GM18507 (cell line): ENCODE results near the gene CTNNA2.

Experiments
- DNase-seq: peaks from one replicate; pipeline ENCODE4 v3.0.0; 2011; ENCODE audit warnings: low read depth; ENCODE audit not compliant: insufficient read length; ENCODE audit errors: extremely low spot score
- FAIRE-seq: peaks from 2 replicates; lab custom pipeline; 2011; peaks lifted over from hg19 to GRCh38; lab: Jason Lieb, UNC

Gene CTNNA2

GRCh38 chr2:79512442-79513401, at the start of gene CTNNA2:
CTNNA2 (plus strand) TSS chr2:79513051.
- FAIRE-seq = no peak
- no peak for DNase-seq

- no peak for DNase-seq
- no peak for FAIRE-seq
These were observed 25.5 kb upstream of the CTNNA2 start for GRCh38 chr2:79487399-79487798.

GRCh38 chr2:79511320-79511951, 1.4 kb upstream of the CTNNA2 start:
- no peak for FAIRE-seq

GRCh38 chr2:79513711-79514110, 860 bp downstream of the CTNNA2 start:
- no peak for FAIRE-seq
- DNase-seq = no peak

More at GRCh38 chr2:79511320-79511951, 1.4 kb upstream of the CTNNA2 start:
- DNase-seq = no peak

GRCh38 chr2:79529636-79530035, 16.8 kb downstream of the CTNNA2 start:
- DNase-seq (no peak), FAIRE-seq (no peak)

GRCh38 chr2:79530443-79530842, 17.6 kb downstream of the CTNNA2 start:
- no peak for FAIRE-seq
- DNase-seq = no peak

- no peak for FAIRE-seq
- DNase-seq = no peak
These were observed 34.7 kb downstream of the CTNNA2 start for GRCh38 chr2:79547568-79547967.

- FAIRE-seq (no peak), DNase-seq (no peak)
These were observed 39.8 kb downstream of the CTNNA2 start for GRCh38 chr2:79552653-79553052.

- no peak for FAIRE-seq
- no peak for DNase-seq
These were observed 42.0 kb downstream of the CTNNA2 start for GRCh38 chr2:79554899-79555298.

- no peak for FAIRE-seq
These were observed 51.2 kb downstream of the CTNNA2 start for GRCh38 chr2:79564065-79564464.

GRCh38 chr2:79569048-79569447, 56.2 kb downstream of the CTNNA2 start:
- FAIRE-seq = no peak
- no peak for DNase-seq

More at GRCh38 chr2:79564065-79564464, 51.2 kb downstream of the CTNNA2 start:
- no peak for DNase-seq

- DNase-seq = no peak
- FAIRE-seq = no peak
These were observed 61.2 kb downstream of the CTNNA2 start for GRCh38 chr2:79573895-79574674.

- no peak for FAIRE-seq
These were observed 63.6 kb downstream of the CTNNA2 start for GRCh38 chr2:79576451-79576850.

GRCh38 chr2:79578952-79579351, 66.1 kb downstream of the CTNNA2 start:
- DNase-seq (no peak), FAIRE-seq (no peak)

More at GRCh38 chr2:79576451-79576850, 63.6 kb downstream of the CTNNA2 start:
- no peak for DNase-seq

GRCh38 chr2:79580175-79580574, 67.3 kb downstream of the CTNNA2 start:
- FAIRE-seq = no peak
- DNase-seq = no peak

- FAIRE-seq = no peak
- DNase-seq = no peak
These were observed 73.0 kb downstream of the CTNNA2 start for GRCh38 chr2:79585701-79586433.

- DNase-seq = no peak
- FAIRE-seq = no peak
These were observed 78.4 kb downstream of the CTNNA2 start for GRCh38 chr2:79591281-79591680.

GRCh38 chr2:79593237-79593867, 80.5 kb downstream of the CTNNA2 start:
- no peak for DNase-seq
- no peak for FAIRE-seq

GRCh38 chr2:79596403-79596802, 83.6 kb downstream of the CTNNA2 start:
- DNase-seq = no peak
- no peak for FAIRE-seq
